ENCODE results near the gene SRCAP. TPM values are rescaled to one million over a fixed set of nuclear protein-coding genes. Genes with fewer than 3 reads are reported as not detected.
A peak's percentile ranks its signal among the peaks of the same experiment; 100 is the strongest.

Gene SRCAP
- total RNA-seq, 6 experiments from 2014 or later, result 43.4 to 48.1 (median 45.9) TPM

- no peaks in the 10 kb centered on the region for H3K9me3 Mint-ChIP-seq
- peaks cover 19% of the 10 kb centered on the region for H3K4me1 Mint-ChIP-seq (ENCODE audit: low read depth)
- DNase-seq, result no peak
Observed at GRCh38 chr16:30720086-30720485, 21.1 kb downstream of the SRCAP start.

GRCh38 chr16:30720694-30721093, 21.7 kb downstream of the SRCAP start:
- peaks cover 65% of the 10 kb centered on the region for H3K36me3 Mint-ChIP-seq (ENCODE audit: low read depth)
- H3K27ac Mint-ChIP-seq, result peak overlapping the region; percentile 26; the same call in 1 of the 2 replicates
- no peak for TF ChIP-seq CTCF (IDR thresholded peaks at IDR 0.05)
- H3K9me3 Mint-ChIP-seq, result no peaks in the 10 kb centered on the region
- H3K4me3 Mint-ChIP-seq, result no peak overlapping the region
- peaks cover 13% of the 10 kb centered on the region for H3K4me1 Mint-ChIP-seq (ENCODE audit: low read depth)
- no peak for DNase-seq
- H3K27me3 Mint-ChIP-seq (ENCODE audit: insufficient read depth), result peaks cover 6% of the 10 kb centered on the region

More at GRCh38 chr16:30720086-30720485, 21.1 kb downstream of the SRCAP start:
- H3K27me3 Mint-ChIP-seq (ENCODE audit: insufficient read depth), result peaks cover 6% of the 10 kb centered on the region
- TF ChIP-seq CTCF (IDR thresholded peaks at IDR 0.05), result no peak
- H3K36me3 Mint-ChIP-seq (ENCODE audit: low read depth), result peaks cover 67% of the 10 kb centered on the region
- no peak overlapping the region for H3K4me3 Mint-ChIP-seq
- no peak overlapping the region for H3K27ac Mint-ChIP-seq

GRCh38 chr16:30721167-30721566, 22.2 kb downstream of the SRCAP start:
- Mint-ChIP-seq H3K27me3 (ENCODE audit: insufficient read depth) (peaks cover 3% of the 10 kb centered on the region), H3K36me3 (ENCODE audit: low read depth) (peaks cover 65% of the 10 kb centered on the region), H3K4me3 (no peak overlapping the region), H3K9me3 (no peaks in the 10 kb centered on the region), H3K4me1 (ENCODE audit: low read depth) (peaks cover 9% of the 10 kb centered on the region), H3K27ac (no peak overlapping the region)
- no peak for TF ChIP-seq CTCF (IDR thresholded peaks at IDR 0.05)
- DNase-seq, result no peak

- Mint-ChIP-seq H3K27me3 (ENCODE audit: insufficient read depth) (peaks cover 1% of the 10 kb centered on the region), H3K4me1 (ENCODE audit: low read depth) (peaks cover 4% of the 10 kb centered on the region), H3K36me3 (ENCODE audit: low read depth) (peaks cover 62% of the 10 kb centered on the region), H3K27ac (no peak overlapping the region), H3K4me3 (no peak overlapping the region), H3K9me3 (no peaks in the 10 kb centered on the region)
- no peak for DNase-seq
- no peak for TF ChIP-seq CTCF (IDR thresholded peaks at IDR 0.05)
Observed at GRCh38 chr16:30721606-30722005, 22.6 kb downstream of the SRCAP start.

GRCh38 chr16:30722443-30722842, 23.5 kb downstream of the SRCAP start:
- DNase-seq, result no peak
- Mint-ChIP-seq H3K9me3 (no peaks in the 10 kb centered on the region), H3K27me3 (ENCODE audit: insufficient read depth) (peaks cover 1% of the 10 kb centered on the region), H3K4me3 (no peak overlapping the region), H3K4me1 (ENCODE audit: low read depth) (no peaks in the 10 kb centered on the region; the same call in 1 of the 2 replicates), H3K27ac (no peak overlapping the region), H3K36me3 (ENCODE audit: low read depth) (peaks cover 61% of the 10 kb centered on the region)
- peak; percentile 20; the same call in 1 of the 2 replicates for TF ChIP-seq CTCF (IDR thresholded peaks at IDR 0.05)

- Mint-ChIP-seq H3K27ac (no peak overlapping the region), H3K4me1 (ENCODE audit: low read depth) (no peaks in the 10 kb centered on the region; the same call in 1 of the 2 replicates), H3K36me3 (ENCODE audit: low read depth) (peaks cover 61% of the 10 kb centered on the region), H3K27me3 (ENCODE audit: insufficient read depth) (peaks cover 1% of the 10 kb centered on the region), H3K4me3 (no peak overlapping the region), H3K9me3 (no peaks in the 10 kb centered on the region)
- DNase-seq, result no peak
- no peak for TF ChIP-seq CTCF (IDR thresholded peaks at IDR 0.05)
Observed at GRCh38 chr16:30722916-30723315, 23.9 kb downstream of the SRCAP start.
